Breast epithelium (tissue), 4 donors: ENCODE results near the gene ABCA1. TPM values are rescaled to one million over a fixed set of nuclear protein-coding genes. Genes with fewer than 3 reads are reported as not detected.
"Not testable (repeated sequence)": the region's sequence is repeated elsewhere in the genome, so short reads cannot be mapped to it uniquely, and the experiment has no call there.

Experiments used
- DNase-seq, 2 donors: peaks; one replicate each; pipeline ENCODE4 v3.0.0-alpha.2; 2019; ENCODE audit warnings: low spot score in 2 of 2
- H3K27ac ChIP-seq, 2 donors: fragments of 200-600 bp; sonication (generic) in 1 of 2; one replicate each; pipeline ENCODE4 v1.5.1; 2016 to 2019; ENCODE audit warnings: mild to moderate bottlenecking in 1 of 2
- H3K27me3 ChIP-seq, 2 donors: fragments of 200-600 bp; sonication (generic) in 1 of 2; one replicate each; pipeline versions ENCODE4 v1.5.1 to v1.6.0; 2017 to 2019; ENCODE audit warnings: control low read depth in 1 of 2, mild to moderate bottlenecking in 1 of 2
- H3K36me3 ChIP-seq: fragments of 200-600 bp; one replicate; pipeline ENCODE4 v1.5.1; 2019
- H3K4me1 ChIP-seq, 2 donors: fragments of 200-600 bp; sonication (generic); one replicate each; pipeline ENCODE4 v1.5.1; 2016 to 2019; ENCODE audit warnings: control low read depth in 1 of 2
- H3K4me3 ChIP-seq, 3 donors: fragments of 200-600 bp; sonication (generic); 1 replicate in 2 of 3; 2 replicates in 1 of 3; pipeline ENCODE4 v1.5.1; 2016 to 2019; ENCODE audit warnings: mild to moderate bottlenecking in 3 of 3, moderate library complexity in 2 of 3
- H3K9me3 ChIP-seq, 2 donors: fragments of 200-600 bp; sonication (generic) in 1 of 2; one replicate each; pipeline ENCODE4 v1.5.1; 2016 to 2019; ENCODE audit warnings: control low read depth in 1 of 2
- CTCF ChIP-seq, 3 donors: fragments of 450-650 bp; IDR thresholded peaks; one replicate each; pipeline ENCODE4 v1.5.1; 2016 to 2017; ENCODE audit warnings: antibody characterized with exemption in 3 of 3, mild to moderate bottlenecking in 3 of 3, moderate library complexity in 3 of 3
- POLR2A ChIP-seq: fragments of 450-650 bp; IDR thresholded peaks from one replicate; pipeline ENCODE4 v1.6.1; 2016; ENCODE audit warnings: antibody characterized with exemption, mild to moderate bottlenecking, moderate library complexity
- POLR2AphosphoS5 ChIP-seq, 3 donors: sonication (generic); formaldehyde crosslinking; IDR thresholded peaks; one replicate each; pipeline ENCODE4 v1.6.1; 2017; ENCODE audit warnings: antibody characterized with exemption in 3 of 3
- intact Hi-C: fragments of 100-400 bp; cut with DNase I; formaldehyde crosslinking; loops from one replicate; pipeline ENCODE4 v1.15.1; 2023; ENCODE audit warnings: low total_unique reads
- total RNA-seq, 3 donors: library from RNA; depleted of rRNA; stranded (reverse); fragments of >200 nt; gene quantifications; one replicate each; pipeline ENCODE4 v1.1.0, GENCODE V29; 2016

The ABCA1 gene
- total RNA-seq: 100 to 1,000 TPM in 1 of 3 donors, 10 to 100 TPM in 2; 57.0 to 100 (median 67.8) TPM

- Histone ChIP-seq H3K36me3 (no peaks in the 10 kb centered on the region), H3K9me3 (no peaks in the 10 kb centered on the region), H3K27ac (peak within 1 kb of the TSS; percentile 81 to 84), H3K4me1 (no peaks in the 10 kb centered on the region), H3K4me3 (peak within 1 kb of the TSS; percentile 84 to 91 (median 89)), H3K27me3 (no peaks in the 10 kb centered on the region)
- intact Hi-C loops: loop anchor here (10.0 kb wide), 1 partner anchor 487 kb away; no protein-coding TSS in a partner anchor
- TF ChIP-seq POLR2A (peak; percentile 36), POLR2AphosphoS5 (IDR thresholded peaks at IDR 0.05) (peak; percentile 51 to 83 (median 59)), CTCF (IDR thresholded peaks at IDR 0.05) (no peak)
- peak; percentile 84 to 86 for DNase-seq
Observed at GRCh38 chr9:104927912-104928740, at the start of gene ABCA1. Gene ABCA1 (minus strand): TSS chr9:104928155. CDS start chr9:104903679, 24,476 bp downstream.

- intact Hi-C loops: no loop called here
- Histone ChIP-seq H3K4me3 (no peak overlapping the region), H3K27ac (no peak overlapping the region), H3K4me1 (no peaks in the 10 kb centered on the region), H3K9me3 (no peaks in the 10 kb centered on the region), H3K27me3 (no peaks in the 10 kb centered on the region), H3K36me3 (no peaks in the 10 kb centered on the region)
- no peak for DNase-seq
- no peak for TF ChIP-seq POLR2A
- TF ChIP-seq CTCF (IDR thresholded peaks at IDR 0.05): no peak
- TF ChIP-seq POLR2AphosphoS5 (IDR thresholded peaks at IDR 0.05): no peak
Observed at GRCh38 chr9:104977580-104977979, 49.6 kb upstream of the ABCA1 start.

DNA sequence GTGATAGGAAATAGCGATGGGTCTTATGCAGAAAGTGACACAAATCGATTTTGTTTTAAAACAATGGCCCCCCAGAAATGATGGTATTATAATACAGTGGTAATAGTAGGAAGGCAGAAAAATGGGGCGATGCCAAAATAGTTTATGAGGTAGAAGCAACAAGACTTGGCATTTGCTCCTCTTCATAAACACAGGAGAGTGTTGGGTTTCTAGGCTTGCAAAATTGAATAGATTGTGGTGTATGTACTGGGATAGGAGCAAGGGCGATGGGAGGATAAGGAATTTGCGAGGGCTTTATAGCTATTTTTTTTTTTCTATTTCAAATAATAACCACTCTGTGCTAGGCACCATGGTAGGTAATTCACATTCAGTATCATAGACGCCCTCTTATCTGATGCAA, 49.2 kb upstream of the ABCA1 start:
- no peak overlapping the region for H3K4me3 ChIP-seq
- TF ChIP-seq POLR2AphosphoS5 (IDR thresholded peaks at IDR 0.05) (no peak), CTCF (IDR thresholded peaks at IDR 0.05) (no peak), POLR2A (no peak)
- no peaks in the 10 kb centered on the region for H3K27me3 ChIP-seq
- H3K4me1 ChIP-seq: no peaks in the 10 kb centered on the region
- no peak for DNase-seq
- intact Hi-C loops: no loop called here
- H3K27ac ChIP-seq: no peak overlapping the region
- H3K36me3 ChIP-seq: no peaks in the 10 kb centered on the region
- H3K9me3 ChIP-seq: no peaks in the 10 kb centered on the region

DNA sequence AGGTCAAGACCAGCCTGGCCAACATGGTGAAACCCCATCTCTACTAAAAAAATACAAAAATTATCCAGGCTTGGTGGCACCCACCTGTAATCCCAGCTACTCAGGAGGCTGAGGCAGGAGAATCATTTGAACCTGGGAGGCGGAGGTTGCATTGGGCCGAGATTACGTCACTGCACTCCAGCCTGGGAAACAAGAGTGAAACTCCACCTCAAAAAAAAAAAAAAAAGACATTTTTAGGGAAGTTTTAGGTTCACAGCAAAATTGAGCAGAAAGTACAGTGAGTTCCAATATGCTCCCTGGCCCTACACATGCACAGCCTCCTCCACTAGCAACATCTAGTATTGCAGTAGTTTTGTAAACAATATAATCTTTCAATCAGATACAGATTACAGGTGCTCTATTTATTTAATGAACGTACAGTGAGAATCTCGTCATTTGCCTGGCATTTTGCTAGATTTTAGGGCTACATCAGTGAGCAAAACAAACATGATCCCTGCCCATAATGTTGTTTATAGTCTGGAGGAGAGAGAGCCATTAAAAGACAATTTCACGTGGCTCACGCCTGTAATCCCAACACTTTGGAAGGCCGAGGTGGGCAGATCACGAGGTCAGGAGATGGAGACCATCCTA, 48.1 kb upstream of the ABCA1 start:
- H3K27me3 ChIP-seq, H3K36me3 ChIP-seq, H3K4me1 ChIP-seq, H3K27ac ChIP-seq, DNase-seq, H3K4me3 ChIP-seq, intact Hi-C loops, H3K9me3 ChIP-seq: not testable (repeated sequence)

DNA sequence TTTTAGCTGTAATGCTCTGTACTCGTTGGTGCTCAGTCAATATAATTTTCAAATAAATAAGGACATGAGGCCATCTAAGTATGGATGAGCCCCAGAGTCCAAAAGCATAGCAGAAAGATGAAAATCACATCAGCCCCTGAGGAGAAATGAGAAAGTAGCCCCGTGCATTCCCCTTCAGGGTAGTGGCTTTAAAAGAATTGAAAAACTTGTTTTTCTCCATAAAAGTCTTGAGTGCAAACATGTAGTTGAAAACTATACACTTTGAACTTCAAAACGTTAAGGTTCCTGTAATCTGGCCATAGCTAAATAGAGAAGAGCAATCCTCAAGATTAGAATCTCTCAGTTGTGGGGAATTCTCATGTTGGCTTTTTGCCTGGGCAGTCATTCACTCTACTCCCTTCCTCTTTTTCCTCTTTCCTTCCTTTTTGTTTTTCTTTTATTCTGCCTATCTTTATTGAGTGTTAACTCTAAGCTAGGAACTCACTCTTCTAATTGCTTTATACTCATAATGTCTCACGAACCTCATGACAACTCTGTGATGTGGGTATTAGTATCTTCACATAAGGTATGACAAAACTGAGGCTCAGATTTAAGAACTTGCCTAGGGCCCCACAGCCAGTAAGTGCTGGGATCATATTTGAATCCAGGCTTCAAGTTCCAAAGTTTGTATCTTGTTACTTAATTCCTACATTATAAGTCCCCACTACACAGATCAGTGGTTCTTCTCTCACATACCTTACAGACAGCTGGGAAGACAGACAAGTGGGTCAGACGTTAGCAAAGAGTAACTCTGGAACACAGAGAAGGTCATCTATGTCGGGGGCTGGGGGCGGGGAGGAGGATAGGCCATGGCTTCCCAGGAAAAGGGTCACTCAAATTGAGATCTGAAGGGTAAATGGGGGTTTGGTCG, 46.4 kb upstream of the ABCA1 start:
- Histone ChIP-seq H3K27me3 (no peaks in the 10 kb centered on the region), H3K9me3 (no peaks in the 10 kb centered on the region), H3K4me1 (peaks cover 0 to 5% of the 10 kb centered on the region in 2 donors), H3K4me3 (no peak overlapping the region), H3K36me3 (no peaks in the 10 kb centered on the region), H3K27ac (no peak overlapping the region)
- intact Hi-C loops: no loop called here
- no peak for DNase-seq
- TF ChIP-seq POLR2A (no peak), POLR2AphosphoS5 (IDR thresholded peaks at IDR 0.05) (no peak), CTCF (IDR thresholded peaks at IDR 0.05) (no peak)
